LoVo (cell line): ENCODE results near the gene MUTYH.
"Not testable (repeated sequence)": the region's sequence is repeated elsewhere in the genome, so short reads cannot be mapped to it uniquely, and the experiment has no call there.

Source experiments
- DNase-seq: peaks from one replicate; pipeline ENCODE4 v3.0.0-alpha.2; 2016; ENCODE audit warnings: low spot score

MUTYH gene

DNA sequence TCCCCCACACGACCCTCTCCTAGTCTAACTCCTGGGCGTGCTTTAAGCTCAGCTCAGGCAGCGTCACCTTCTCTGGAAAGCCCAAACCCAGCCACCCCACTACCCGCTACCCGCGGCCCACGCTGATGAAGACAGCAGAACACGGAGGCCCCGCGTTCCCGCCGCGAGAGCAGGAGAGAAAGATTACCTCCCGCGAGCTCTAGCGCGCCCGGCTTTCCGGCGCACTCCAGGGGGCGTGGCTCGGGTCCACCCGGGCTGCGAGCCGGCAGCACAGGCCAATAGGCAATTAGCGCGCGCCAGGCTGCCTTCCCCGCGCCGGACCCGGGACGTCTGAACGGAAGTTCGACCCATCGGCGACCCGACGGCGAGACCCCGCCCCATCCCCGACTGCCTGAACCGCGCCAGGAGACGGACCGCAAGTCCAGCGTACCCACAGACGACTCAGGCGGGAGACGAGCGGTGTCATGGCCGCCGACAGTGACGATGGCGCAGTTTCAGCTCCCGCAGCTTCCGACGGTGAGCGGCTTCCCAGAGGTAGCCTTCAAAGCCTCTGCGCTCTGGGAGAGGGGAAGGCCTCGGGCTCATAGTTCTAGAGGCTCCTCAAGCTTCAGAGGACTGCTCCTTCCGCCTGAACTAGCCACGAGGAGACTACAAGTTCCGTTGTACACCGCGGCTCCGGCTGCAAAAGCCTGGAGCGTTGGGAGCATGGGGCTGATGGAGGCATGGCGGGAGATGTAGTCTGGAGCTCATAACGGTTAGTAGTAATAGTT, at the start of gene MUTYH, which contains the start of gene TOE1:
Gene MUTYH, minus strand, starts transcription at position 652 of the 770 bp plus-strand sequence. CDS start 5,935 bp downstream, outside the sequence.
Gene TOE1, plus strand, starts transcription at position 382 of the 770 bp plus-strand sequence. Its CDS starts 83 bp downstream, at position 465.
- DNase-seq: peak; percentile 92

DNA sequence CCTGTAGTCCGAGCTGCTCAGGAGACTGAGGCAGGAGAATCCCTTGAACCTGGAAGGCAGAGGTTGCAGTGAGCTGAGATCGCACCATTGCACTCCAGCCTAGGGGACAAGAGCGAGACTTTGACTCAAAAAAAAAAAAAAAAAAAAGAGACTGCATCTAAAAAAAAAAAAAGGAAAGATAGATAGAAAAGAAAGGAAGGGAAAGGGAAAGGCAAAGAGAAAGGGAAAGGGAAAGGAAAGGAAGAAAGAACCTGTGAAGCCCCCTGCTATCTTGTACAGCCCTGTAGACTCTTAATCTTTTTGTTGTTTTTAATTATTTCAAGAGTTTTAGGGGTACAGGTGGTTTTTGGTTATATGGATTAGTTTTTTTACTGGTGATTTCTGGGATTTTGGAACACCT, 46.0 kb upstream of the MUTYH start:
- DNase-seq: no peak

DNA sequence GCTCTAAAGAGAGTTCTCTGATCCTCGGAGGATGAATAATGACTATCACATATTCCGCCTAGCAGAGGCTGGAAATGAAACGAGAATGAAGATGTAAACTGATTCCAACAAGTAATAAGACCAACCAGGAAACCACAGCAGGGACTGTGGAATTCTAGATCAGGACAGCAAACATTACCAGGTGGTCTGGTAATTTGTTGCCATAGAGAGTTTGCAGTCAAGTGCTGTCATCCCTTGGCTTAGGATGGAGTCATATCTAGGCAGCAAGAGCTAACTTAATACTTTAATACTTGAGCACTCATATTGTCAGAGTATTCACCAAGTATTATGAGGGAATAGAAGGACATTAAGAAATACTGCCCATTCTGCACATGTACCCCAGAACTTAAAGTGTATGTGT, 45.1 kb upstream of the MUTYH start:
- DNase-seq: no peak

DNA sequence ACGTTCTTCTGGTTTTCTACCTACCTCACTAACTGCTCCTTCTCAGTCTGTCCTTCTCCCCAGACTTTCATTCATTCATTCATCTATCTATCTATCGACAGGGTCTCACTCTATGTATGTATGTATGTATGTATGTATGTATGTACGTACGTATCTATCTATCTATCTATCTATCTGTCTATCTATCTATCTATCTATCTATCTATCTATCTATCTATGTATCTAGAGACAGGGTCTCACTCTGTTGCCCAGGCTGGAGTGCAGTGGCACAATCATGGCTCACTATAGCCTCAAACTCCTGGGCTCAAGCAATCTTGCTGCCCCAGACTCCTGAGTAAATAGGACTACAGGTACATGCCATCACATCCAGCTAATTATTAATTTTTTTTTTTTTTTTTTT, 44.0 kb upstream of the MUTYH start:
- DNase-seq: not testable (repeated sequence)

DNA sequence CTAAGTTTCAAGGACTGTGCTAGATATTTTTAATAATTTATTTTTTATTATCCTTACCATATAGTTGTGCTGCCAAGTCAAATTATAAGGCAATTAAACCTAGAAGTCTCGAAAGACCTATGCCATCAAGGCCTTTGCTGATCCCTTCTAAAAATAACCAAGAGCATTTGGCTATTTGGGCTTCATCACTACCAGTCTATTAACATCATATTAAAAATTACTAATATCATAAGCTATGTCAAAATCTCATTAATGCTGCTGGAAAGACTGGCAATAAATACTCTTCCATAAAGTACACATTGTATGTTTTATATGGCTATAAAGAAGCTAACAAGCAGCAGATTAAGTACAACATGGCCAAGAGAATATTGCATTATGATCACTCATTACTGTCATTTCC, 43.0 kb upstream of the MUTYH start:
- no peak for DNase-seq

DNA sequence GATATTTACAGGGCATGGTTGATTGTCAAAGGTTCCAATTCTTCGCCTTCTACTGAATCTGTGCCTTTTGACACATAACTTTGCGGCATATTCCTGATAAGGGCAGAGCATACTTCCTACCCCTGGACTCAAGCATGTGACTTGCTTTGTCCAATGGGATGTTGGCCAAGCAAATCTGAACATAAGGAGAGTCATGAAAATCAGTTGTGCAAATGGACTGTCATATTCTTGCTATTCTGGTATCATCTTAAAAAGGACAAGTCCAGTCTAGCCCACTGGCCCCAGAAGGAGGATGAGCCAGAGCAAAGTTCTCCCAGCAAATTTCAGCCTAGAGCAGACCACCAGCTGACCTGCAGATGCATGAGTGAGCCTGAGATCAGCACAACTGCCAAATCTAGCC, 41.0 kb upstream of the MUTYH start:
- DNase-seq: no peak

DNA sequence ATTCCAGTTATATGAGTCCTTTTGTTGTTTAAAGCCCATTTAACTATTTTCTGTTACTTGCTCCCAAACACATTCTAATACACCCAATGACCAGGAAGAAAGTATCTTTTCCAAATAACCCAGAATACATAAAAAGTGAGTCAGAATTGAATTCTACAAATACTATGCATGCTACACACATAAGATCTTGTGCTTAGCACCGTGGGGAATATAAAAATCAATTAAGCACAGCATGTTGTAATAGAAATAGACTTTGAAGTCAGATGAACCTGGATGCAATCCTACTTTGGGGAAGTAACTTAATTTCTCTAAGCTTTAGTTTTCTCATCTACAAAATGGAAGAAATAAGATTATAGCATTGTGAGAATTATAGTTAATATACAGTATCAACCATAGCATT, 40.5 kb upstream of the MUTYH start:
- DNase-seq: no peak

DNA sequence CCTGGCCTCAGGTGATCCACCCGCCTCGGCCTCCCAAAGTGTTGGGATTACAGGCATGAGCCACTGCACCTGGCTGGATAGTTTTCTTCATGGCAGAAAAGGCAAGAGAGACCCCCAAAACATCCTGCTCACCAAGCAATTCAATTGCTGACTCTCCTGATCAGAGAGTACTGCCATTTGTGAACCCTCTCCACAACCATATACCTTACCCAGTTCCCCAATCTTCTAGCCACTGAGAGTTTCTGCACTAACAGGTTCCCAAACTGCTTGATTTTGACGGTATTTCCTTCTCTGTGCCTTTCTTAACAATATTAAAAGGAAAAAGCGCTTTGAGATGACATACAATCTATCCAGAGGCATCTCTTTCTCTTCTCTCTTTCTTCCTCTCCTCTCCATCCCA, 39.9 kb upstream of the MUTYH start:
- DNase-seq: no peak

DNA sequence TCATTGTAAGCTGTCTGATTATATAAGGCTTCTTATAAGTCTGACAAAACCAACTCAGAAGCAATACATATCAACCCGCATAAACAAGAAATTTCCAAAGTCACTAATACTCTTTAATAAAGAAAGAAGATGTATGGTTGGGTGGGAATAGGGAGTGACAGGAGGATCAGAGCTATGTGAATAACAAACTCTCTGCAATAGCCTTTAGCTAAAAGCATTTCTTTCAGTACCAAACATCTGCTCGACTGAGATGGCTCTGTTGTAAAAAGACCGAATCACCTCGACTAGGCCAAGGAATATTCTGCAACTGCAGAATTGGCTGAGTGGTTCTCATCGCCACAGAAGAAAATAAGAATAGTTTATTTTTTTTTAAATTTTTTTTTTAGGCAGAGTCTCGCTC, 39.3 kb upstream of the MUTYH start:
- no peak for DNase-seq

DNA sequence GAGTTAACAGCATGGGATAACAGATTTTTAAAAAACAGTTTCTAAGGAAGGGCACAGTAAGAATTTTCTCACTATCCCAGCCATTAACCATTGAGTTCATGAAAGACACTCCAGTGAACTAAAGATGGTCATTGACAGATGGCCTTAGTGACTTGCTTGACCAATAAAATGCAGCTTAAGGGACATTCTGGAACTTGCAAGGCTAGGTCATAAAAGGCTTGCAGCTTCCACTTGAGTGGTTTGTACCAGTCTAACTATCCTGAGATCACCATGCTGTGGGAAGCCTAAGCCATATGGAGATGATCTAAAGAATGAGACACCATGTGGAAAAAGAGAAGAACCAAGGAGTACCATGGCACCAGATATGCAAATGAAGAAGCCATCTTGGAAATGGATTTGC, 37.9 kb upstream of the MUTYH start:
- DNase-seq: no peak

DNA sequence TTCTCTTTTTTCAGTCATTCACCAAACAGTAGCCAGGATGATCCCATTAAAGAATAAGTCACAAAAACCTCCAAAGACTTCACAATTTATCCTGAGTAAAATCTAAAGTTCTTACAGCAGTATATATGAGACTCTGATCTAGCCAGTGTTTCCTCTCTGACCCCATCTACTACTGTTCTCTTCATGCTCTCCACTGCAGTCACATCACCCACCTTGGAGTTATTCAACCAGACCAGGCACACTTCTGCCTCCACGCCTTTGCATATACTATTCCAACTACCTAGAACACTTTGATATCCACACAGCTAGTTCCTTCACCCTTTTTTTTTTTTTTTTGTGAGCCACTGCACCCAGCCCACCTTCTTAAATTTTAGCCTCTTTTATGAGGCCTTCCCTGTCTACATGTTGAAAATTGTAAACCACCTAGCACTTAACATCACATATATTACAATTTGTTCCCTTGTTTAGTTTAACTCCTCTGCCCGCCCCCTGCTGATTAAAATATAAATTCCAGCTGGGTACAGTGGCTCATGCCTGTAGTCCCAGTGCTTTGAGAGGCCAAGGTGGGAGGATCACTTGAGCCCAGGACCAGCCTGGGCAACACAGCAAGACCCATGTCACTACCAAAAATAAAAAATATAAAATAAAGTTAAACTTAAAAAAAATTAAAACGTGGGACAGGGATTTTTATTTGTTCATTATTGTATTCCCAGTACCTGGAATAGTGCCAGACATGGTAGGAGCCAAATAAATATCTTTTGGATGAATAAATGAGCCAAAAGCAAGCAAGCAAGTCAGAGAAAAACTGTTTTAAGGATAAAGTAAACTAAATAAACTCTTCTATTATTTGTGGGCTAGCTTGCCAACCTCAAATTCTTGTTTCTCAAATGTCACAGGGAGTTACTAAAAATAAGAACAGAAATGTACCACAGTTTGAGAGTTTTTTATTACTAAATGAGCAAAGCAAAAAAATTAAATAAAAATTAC, 35.2 kb upstream of the MUTYH start:
- DNase-seq: no peak

DNA sequence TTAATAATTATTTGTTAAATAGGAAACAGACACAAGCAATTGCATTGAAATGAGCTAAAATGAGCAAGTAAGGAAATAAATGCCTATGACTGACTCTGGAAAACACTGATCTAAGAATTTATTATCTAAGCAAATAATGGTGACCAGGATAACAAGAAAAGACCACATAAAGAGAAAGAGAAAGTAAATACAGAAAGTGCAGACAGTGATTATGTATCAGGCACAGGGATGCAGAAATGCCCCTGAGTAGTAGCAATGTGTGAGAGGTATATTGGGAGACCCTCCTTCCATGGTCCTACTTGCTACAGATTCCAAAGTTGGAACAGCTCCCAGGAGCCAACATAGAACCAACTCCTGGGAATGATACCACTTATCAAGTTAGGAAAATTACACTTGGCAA, 33.3 kb upstream of the MUTYH start:
- DNase-seq: no peak

DNA sequence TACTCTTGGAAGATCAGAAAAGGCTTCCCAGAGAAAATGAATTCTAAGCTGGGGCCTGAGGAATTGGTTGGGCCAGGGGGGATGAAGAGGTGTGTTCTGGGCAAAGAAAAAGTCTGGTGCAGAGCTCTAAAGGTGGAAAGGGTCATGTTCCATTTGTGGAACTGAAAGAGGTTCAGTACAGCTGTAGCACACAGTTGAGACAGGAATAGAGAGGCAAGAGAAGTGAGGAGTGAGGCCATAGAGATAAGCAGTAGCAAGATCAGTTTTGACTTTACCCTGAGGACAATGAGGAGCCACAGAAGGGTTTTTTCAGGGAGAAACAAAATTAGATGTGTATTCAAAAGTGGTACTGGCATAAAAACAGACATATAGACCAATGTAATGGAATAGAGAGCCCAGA, 30.3 kb upstream of the MUTYH start:
- DNase-seq: no peak

DNA sequence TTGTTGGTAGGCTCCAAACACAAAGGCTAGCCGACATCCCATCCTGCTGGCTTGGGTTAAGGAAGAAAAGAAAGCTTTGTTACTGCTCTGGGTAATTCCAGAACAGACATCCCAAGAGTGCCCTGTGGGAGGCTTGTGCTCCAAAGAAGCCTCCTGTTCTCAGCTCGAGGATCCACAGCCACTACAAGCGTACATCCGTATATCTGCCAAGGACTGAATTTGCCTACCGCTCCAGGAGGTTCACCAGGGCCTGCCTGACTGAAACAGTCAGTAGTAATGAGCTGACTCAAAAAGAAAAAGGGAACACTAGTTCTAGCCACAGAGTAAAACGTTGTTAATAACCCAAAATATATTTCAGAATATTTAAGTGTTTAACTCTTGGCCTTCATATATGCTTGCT, 24.8 kb upstream of the MUTYH start:
- no peak for DNase-seq

DNA sequence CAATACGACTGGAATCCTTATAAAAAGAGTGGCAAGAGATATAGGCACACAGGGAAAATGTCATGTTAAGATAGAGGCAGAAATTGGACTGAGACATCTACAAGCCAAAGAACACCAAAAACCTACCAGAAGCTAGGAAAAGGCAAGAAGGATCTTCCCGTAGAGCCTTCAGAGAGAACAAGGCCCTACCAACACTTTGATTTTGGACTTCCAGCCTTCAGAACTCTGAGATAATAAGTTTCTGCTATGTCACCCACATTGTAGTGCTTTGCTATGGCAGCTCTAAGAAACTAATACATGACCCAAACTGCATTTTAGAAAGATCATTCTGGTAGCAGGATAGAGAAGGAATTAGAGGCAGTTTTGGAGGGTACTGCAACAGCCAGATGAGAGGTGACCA, 24.1 kb upstream of the MUTYH start:
- no peak for DNase-seq

DNA sequence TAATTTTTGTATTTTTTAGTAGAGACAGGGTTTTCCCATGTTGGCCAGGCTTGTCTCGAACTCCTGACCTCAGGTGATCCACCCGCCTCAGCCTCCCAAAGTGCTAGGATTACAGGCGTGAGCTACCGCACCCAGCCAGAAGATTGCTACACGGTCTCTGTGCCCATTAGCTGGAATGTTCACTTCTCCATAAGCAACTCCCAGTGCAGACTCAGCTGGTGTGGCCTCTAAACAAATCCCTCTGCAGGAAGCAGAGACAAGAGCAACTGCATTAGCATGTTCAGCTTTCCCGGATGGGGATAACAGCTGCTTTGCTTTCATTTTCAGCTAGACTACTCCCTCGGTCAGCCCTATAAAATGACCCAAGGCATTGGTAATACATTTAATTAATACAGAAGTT, 20.7 kb upstream of the MUTYH start:
- DNase-seq: peak; percentile 61

DNA sequence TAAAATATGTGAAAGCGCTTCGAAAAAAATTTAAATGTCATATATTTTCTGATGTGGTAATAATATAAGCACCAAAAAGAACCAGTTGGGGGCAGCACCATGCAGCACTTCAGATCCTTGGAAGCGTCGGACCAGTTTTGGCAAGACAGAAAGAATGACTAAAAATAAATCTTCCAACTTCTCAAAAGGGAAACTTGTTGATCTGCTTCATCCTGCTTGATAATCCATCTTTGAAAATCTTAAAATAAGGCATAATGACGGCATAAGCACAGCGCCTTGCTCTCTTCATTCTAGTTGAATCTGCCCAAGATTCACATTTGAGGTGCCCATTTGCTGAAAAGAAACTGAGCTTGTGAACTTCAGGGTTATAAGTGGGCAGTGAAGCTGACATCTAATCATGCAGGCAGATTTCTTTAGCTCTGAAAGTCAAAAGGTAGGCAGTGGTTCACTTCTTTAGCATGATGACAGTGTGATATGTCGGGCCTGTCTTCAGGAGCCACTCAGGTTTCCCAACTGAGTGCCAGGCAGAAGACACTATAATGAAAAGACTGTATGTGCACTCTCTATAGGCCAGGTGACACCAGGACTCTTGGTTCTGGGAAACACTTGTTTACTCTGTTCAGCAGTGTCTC, 19.8 kb upstream of the MUTYH start:
- DNase-seq: peak; percentile 36

DNA sequence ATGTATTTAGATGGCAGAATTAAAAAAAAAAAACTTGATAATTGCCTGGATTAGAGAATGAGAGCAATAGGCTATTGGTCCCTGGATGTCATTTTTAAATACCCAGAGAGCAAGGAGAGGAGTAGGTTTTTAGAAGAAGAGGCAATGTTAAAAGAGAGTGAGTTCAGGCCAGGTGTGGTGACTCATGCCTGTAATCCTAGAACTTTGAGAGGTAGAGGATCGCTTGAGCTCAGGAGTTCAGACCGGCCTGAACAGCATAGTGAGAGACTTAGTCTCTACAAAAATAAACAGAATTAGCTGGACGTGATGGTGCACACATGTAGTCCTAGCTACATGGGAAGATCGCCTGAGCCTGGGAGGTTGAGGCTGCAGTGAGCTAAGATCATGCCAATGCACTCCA, 15.9 kb upstream of the MUTYH start:
- DNase-seq: no peak

DNA sequence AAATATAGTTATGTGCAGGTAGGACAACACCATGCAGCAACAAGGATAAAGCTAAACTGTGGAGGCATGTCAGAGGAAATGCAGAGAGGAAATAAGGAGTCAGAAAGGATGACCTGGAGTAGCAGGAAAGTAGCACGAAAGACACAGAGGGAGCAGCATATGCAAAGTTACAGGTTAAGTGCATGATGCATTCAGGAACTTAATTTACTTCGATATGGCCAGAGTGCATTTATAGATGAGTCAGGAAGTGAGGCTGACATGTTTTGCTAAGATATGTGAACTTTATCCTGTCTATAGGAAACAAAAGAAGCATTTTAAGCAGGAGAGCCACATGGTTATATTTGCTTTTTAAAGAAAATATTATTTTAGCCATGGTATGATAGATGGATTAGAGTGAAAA, 15.4 kb upstream of the MUTYH start:
- no peak for DNase-seq

DNA sequence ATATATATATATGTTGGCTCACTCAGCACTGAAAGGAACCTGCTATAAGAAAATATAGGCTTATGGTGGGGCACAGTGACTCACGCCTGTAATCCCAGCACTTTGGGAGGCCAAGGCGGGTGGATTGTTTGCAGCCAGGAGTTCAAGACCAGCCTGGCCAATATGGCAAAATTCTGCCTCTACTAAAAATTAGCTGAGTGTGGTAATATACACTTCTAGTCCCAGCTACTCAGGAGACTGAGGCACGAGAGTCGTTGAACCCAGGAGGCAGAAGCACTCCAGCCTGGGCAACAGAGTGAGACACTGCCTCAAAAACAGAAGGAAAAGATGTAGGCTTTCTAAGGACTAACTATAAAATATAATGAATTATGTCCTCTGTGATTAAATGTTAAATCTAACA, 14.6 kb upstream of the MUTYH start:
- DNase-seq: no peak

DNA sequence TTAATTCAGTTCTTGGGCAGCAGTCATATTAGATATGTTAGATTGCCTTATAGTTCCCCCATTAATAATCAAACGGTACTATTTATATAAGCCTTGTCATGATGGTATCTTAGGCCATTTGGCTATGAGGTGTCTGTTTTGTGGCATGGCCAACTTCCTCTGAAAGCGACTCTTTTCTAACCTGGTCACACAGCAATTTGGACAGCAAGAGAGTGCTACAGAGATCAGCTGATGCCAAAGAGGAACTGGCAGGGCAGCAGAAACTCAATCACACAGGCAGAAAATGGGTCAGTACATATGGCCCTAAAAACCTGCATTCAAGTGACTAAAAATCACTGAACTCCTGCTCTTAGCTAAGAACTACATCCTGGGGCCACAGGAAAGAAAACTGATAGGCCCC, 13.4 kb upstream of the MUTYH start:
- no peak for DNase-seq

DNA sequence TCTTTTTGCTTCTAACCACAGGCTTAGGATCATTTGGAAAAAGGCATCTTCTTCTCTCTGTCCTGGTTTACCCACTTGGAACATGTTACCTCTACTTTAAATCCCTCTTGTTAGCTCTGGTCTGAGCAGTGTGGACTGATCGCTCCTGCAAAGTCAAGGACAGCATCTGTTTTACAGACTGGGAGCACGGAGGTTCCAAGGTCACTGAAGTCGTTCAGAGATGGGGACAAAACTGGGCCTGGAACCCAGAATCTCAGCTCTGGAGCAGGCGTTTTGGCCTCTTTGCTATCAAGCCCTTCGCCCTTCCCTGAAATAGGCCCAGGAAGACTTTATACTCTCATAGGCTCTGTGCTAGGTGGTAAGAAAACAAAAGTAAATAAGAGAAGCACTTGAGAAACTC, 11.3 kb upstream of the MUTYH start:
- DNase-seq: no peak
